Parathyroid adenoma (tissue), 2 donors: ENCODE results near the gene LAGE3.
"Not testable (repeated sequence)": the region's sequence is repeated elsewhere in the genome, so short reads cannot be mapped to it uniquely, and the experiment has no call there.

Source experiments
- H2AFZ ChIP-seq: fragments of 300-600 bp; sonication (generic); one replicate; pipeline ENCODE4 v1.7.0; 2017; ENCODE audit warnings: antibody characterized with exemption, mild to moderate bottlenecking
- H3K27ac ChIP-seq: fragments of 300-600 bp; sonication (generic); one replicate; pipeline ENCODE4 v1.7.0; 2017
- H3K27me3 ChIP-seq: fragments of 300-600 bp; sonication (generic); one replicate; pipeline ENCODE4 v1.7.0; 2017; ENCODE audit warnings: low read length; ENCODE audit not compliant: control insufficient read depth, insufficient read depth
- H3K36me3 ChIP-seq: fragments of 300-600 bp; sonication (generic); one replicate; pipeline ENCODE4 v1.7.0; 2017; ENCODE audit warnings: low read length; ENCODE audit not compliant: control insufficient read depth, insufficient read depth
- H3K4me1 ChIP-seq: fragments of 300-600 bp; sonication (generic); one replicate; pipeline ENCODE4 v1.7.0; 2017; ENCODE audit warnings: control low read depth
- H3K4me2 ChIP-seq: fragments of 300-600 bp; sonication (generic); one replicate; pipeline ENCODE4 v1.7.0; 2017; ENCODE audit warnings: low read length
- H3K4me3 ChIP-seq: fragments of 300-600 bp; sonication (generic); one replicate; pipeline ENCODE4 v1.7.0; 2017; ENCODE audit warnings: low read depth, low read length
- H3K79me2 ChIP-seq: fragments of 300-600 bp; sonication (generic); one replicate; pipeline ENCODE4 v1.7.0; 2017; ENCODE audit warnings: control low read depth
- H3K9ac ChIP-seq: fragments of 300-600 bp; sonication (generic); one replicate; pipeline ENCODE4 v1.7.0; 2017; ENCODE audit warnings: mild to moderate bottlenecking
- H3K9me3 ChIP-seq: fragments of 300-600 bp; sonication (generic); one replicate; pipeline ENCODE4 v1.7.0; 2017; ENCODE audit warnings: low read length; ENCODE audit not compliant: control insufficient read depth
- CTCF ChIP-seq: fragments of 300-600 bp; sonication (generic); IDR thresholded peaks from one replicate; pipeline ENCODE4 v1.7.0; 2017; ENCODE audit warnings: antibody characterized with exemption, mild to moderate bottlenecking
- donor health status: primary hyperparathyroidism.

The LAGE3 gene

GRCh38 chrX:154502098-154502497 is 23.0 kb upstream of the LAGE3 start:
- TF ChIP-seq CTCF = no peak
- H3K79me2 ChIP-seq = no peaks in the 10 kb centered on the region

GRCh38 chrX:154501423-154501822 is 22.3 kb upstream of the LAGE3 start:
- not testable (repeated sequence) for H3K4me2 ChIP-seq, H3K27ac ChIP-seq, H3K27me3 ChIP-seq, H3K4me1 ChIP-seq, H3K9ac ChIP-seq, H3K79me2 ChIP-seq, H3K4me3 ChIP-seq, H2AFZ ChIP-seq, H3K9me3 ChIP-seq, H3K36me3 ChIP-seq

More at GRCh38 chrX:154502098-154502497, 23.0 kb upstream of the LAGE3 start:
- no peak overlapping the region for H3K27ac ChIP-seq
- no peaks in the 10 kb centered on the region for H3K36me3 ChIP-seq
- no peak overlapping the region for H3K4me3 ChIP-seq
- no peaks in the 10 kb centered on the region for H3K27me3 ChIP-seq
- H3K4me2 ChIP-seq = no peak overlapping the region
- no peaks in the 10 kb centered on the region for H3K4me1 ChIP-seq
- no peaks in the 10 kb centered on the region for H3K9me3 ChIP-seq
- H2AFZ ChIP-seq = no peak overlapping the region
- no peak overlapping the region for H3K9ac ChIP-seq

GRCh38 chrX:154496591-154497137 is 17.6 kb upstream of the LAGE3 start:
- H3K9me3 ChIP-seq, H3K4me1 ChIP-seq, H3K27me3 ChIP-seq, H3K4me3 ChIP-seq, H3K79me2 ChIP-seq, H3K9ac ChIP-seq, H3K27ac ChIP-seq, H3K4me2 ChIP-seq, H3K36me3 ChIP-seq: not testable (repeated sequence)
- H2AFZ ChIP-seq = peak overlapping the region; percentile 60

GRCh38 chrX:154495472-154495922 is 16.4 kb upstream of the LAGE3 start:
- no peaks in the 10 kb centered on the region for H3K9me3 ChIP-seq
- no peak overlapping the region for H3K27ac ChIP-seq
- no peaks in the 10 kb centered on the region for H3K36me3 ChIP-seq
- no peak overlapping the region for H2AFZ ChIP-seq
- no peak overlapping the region for H3K4me2 ChIP-seq
- H3K4me3 ChIP-seq = no peak overlapping the region
- H3K9ac ChIP-seq = no peak overlapping the region
- no peaks in the 10 kb centered on the region for H3K27me3 ChIP-seq
- H3K79me2 ChIP-seq = no peaks in the 10 kb centered on the region
- no peak for TF ChIP-seq CTCF
- H3K4me1 ChIP-seq = no peaks in the 10 kb centered on the region

GRCh38 chrX:154494715-154495114 is 15.6 kb upstream of the LAGE3 start:
- Histone ChIP-seq H3K27me3 (no peaks in the 10 kb centered on the region), H3K9me3 (no peaks in the 10 kb centered on the region), H3K4me1 (no peaks in the 10 kb centered on the region), H3K36me3 (no peaks in the 10 kb centered on the region), H3K9ac (no peak overlapping the region), H2AFZ (no peak overlapping the region), H3K79me2 (no peaks in the 10 kb centered on the region), H3K4me3 (no peak overlapping the region), H3K4me2 (no peak overlapping the region), H3K27ac (no peak overlapping the region)
- TF ChIP-seq CTCF = no peak
